Bladder microvascular endothelial cell (primary cell): Measurements from ENCODE around the gene PCNA. TPM values are rescaled to one million over a fixed set of nuclear protein-coding genes. Genes with fewer than 3 reads are reported as not detected.

Source experiments
- total RNA-seq: library from RNA; depleted of rRNA; stranded (reverse); fragments of >200 nt; gene quantifications from 2 replicates; pipeline ENCODE4 v1.2.3, GENCODE V29; 2014

Gene PCNA
- 151 and 175 TPM in 2 replicates for total RNA-seq

DNA sequence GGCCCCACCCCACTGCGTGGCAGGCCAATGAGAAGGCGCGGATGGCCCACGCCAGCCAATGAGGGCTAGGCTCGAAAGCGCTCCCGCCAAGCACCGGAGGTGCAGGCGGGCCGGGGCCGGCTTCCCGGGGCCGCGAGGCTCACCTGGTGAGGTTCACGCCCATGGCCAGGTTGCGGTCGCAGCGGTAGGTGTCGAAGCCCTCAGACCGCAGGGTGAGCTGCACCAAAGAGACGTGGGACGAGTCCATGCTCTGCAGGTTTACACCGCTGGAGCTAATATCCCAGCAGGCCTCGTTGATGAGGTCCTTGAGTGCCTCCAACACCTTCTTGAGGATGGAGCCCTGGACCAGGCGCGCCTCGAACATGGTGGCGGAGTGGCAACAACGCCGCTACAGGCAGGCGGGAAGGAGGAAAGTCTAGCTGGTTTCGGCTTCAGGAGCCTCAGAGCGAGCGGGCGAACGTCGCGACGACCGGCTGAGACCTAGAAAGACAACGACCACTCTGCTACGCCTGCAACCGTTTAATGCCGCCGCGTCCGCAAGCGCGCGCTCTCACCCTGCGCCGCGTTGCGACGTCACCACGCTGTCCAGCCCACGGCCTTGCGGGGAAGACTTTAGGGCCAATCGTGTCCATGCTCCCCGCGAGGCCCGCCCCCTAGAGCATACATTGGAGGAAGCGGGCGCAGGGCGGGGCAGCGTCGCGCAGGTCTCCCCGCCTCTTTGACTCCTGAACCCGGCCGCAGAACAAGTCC lies at the start of gene PCNA:
PCNA (minus strand) TSS at position 524 of the 750 bp plus-strand sequence; CDS start at position 364, 160 bp downstream.

DNA sequence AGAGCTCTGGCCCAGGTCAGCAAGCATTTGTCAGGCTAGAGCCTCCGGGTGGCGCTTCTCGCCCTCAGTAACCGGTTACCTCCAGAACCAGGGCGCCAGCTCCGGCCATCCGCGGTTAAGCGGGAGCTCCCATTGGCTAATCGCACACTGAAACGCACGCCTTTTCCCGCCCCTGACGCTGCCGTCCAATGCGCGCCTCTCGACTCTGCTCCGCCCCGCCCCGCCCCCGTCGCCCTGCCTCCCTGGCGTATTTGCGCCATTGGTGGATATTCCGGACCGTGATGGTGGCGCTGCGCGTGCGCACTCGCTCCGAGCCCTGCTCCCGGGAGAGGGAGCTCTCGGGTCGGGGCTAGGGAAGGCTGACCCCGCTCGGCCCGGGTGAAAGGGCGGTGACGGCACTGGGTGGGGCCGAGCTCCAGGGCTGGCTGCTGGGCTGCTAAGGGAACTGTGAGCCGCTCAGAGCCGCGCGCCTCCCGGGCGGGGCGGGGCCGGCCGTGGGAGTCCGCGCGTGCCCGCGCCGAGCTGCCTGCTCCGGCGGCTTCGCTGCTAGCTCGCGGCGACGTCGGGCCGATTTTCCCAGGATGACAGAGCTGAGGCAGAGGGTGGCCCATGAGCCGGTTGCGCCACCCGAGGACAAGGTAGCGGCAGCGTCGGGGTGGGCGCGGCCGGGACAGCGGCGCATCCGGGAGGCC lies 6.9 kb upstream of the PCNA start, which contains the start of gene CDS2:
CDS2 (plus strand) TSS at position 497 of the 692 bp plus-strand sequence; CDS start at position 582, 85 bp downstream.

Other genes with a start within 250 kb of the PCNA start
- 8.3 and 19.1 TPM in 2 replicates for gene SLC23A2, start 118.4 kb downstream of the PCNA start, total RNA-seq
- 41.3 and 72.6 TPM in 2 replicates for gene TMEM230, start 6.9 kb downstream of the PCNA start, total RNA-seq
- gene CDS2, start 7.0 kb upstream of the PCNA start, total RNA-seq = 37.1 and 78.1 TPM in 2 replicates
- gene PROKR2, start 197.0 kb upstream of the PCNA start, total RNA-seq = not detected in 2 replicates